Natural killer cell (primary cell): Measurements from ENCODE around the gene TERB1. TPM values are rescaled to one million over a fixed set of nuclear protein-coding genes. Genes with fewer than 3 reads are reported as not detected.

ENCODE experiments used
- ATAC-seq, 3 donors: fragments of 150-1000 bp in 2 of 3; fragments of 200-7000 bp in 1 of 3; cut with Tn5 transposase; 1 replicate in 1 of 3; 2 replicates in 2 of 3; pipeline ENCODE4 v1.10.0; 2021; ENCODE audit warnings: mild to moderate bottlenecking in 2 of 3, moderate library complexity in 2 of 3
- DNase-seq, 2 donors: peaks; one replicate each; pipeline versions ENCODE4 v3.0.0 to v3.0.0-alpha.2; 2013 to 2021; ENCODE audit warnings: mixed read lengths in 1 of 2
- H3K27ac ChIP-seq: one replicate; pipeline ENCODE4 v1.5.1; 2013; ENCODE audit warnings: mild to moderate bottlenecking, low read length
- H3K27me3 ChIP-seq: one replicate; pipeline ENCODE4 v1.6.1; 2013; ENCODE audit warnings: low read length; ENCODE audit not compliant: control insufficient read depth, insufficient read depth
- H3K36me3 ChIP-seq: one replicate; pipeline ENCODE4 v1.6.1; 2013; ENCODE audit warnings: low read length; ENCODE audit not compliant: control insufficient read depth, insufficient read depth
- H3K4me1 ChIP-seq: one replicate; pipeline ENCODE4 v1.6.1; 2013; ENCODE audit warnings: low read length; ENCODE audit not compliant: control insufficient read depth, insufficient read depth
- H3K4me3 ChIP-seq: one replicate; pipeline ENCODE4 v1.5.1; 2013; ENCODE audit warnings: low read length
- H3K9me3 ChIP-seq: one replicate; pipeline ENCODE4 v1.6.1; 2013; ENCODE audit warnings: low read length; ENCODE audit not compliant: control insufficient read depth, insufficient read depth
- H3K27ac Mint-ChIP-seq, 2 donors: one replicate each; pipeline ENCODE4 v1.8.0; 2022; ENCODE audit warnings: mild to moderate bottlenecking in 2 of 2, mixed read lengths in 2 of 2, moderate library complexity in 1 of 2
- H3K27me3 Mint-ChIP-seq, 2 donors: one replicate each; pipeline ENCODE4 v1.8.0; 2022; ENCODE audit warnings: low read depth in 2 of 2, mixed read lengths in 2 of 2
- H3K36me3 Mint-ChIP-seq: one replicate; pipeline ENCODE4 v1.8.0; 2022; ENCODE audit warnings: mixed read lengths
- H3K4me1 Mint-ChIP-seq, 2 donors: one replicate each; pipeline ENCODE4 v1.8.0; 2022; ENCODE audit warnings: mixed read lengths in 2 of 2
- H3K4me3 Mint-ChIP-seq: one replicate; pipeline ENCODE4 v1.8.0; 2022; ENCODE audit warnings: mild to moderate bottlenecking, moderate library complexity, mixed read lengths
- H3K9me3 Mint-ChIP-seq, 2 donors: one replicate each; pipeline ENCODE4 v1.8.0; 2022; ENCODE audit warnings: mixed read lengths in 2 of 2
- WGBS: methylation state at CpG from one replicate; pipeline ENCODE4 v1.1.7; 2013; ENCODE audit warnings: missing lambda C conversion rate; ENCODE audit not compliant: insufficient coverage; 5-methylcytosine and 5-hydroxymethylcytosine counted together
- intact Hi-C: fragments of 100-400 bp; cut with micrococcal nuclease; formaldehyde crosslinking; loops from one replicate; pipeline ENCODE4 v1.14.2; 2022
- total RNA-seq, 4 donors: library from RNA; stranded (reverse); fragments of 120-200 nt in 1 of 4; gene quantifications; one replicate each; pipeline versions ENCODE4 v1.2.3 to v1.2.4, GENCODE V29; 2013 to 2022
- TF ChIP-seq, protein P1 (sequence below): fragments of 200-600 bp; IDR thresholded peaks from one replicate; pipeline ENCODE4 v1.8.0; 2022; ENCODE audit warnings: antibody characterized with exemption

The TERB1 gene
- total RNA-seq, 3 donors from 2014 or later (not counting 1 experiment from before 2014, with no cell fraction given) = 0.33 to 1.0 (median 0.66) TPM

DNA sequence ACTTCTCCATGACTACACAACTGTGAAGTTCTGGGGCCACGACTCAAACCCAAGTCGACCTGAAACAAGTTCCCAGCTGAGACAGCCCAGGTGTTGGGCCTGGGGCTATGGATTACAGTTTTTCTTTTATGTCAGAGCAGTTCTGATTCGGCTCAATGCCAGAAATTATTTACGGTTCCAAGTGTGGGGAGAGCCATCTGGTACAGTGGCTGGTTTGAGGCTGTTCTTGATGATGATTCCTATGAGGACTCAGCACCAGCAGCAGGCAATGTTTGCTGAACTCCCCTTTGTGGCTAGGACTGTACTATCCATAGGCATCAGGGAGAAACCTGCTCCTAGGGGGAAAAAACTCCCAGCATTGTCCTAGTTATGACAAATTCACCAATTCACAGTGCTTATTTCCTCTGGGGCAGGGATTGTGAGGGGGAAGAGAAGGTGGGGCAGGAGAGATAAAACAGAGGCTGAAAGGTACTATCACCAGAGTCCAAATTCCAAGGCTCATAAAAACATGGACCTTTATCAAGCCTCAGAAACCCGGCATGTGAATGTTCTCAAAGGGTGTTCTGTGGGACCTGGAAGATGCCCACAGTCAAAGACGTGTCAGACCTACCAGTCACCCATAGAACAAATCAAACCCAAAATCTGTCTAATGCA lies 86.6 kb downstream of the TERB1 start:
- no peaks in the 10 kb centered on the region for H3K27me3 ChIP-seq
- TF ChIP-seq, protein P1, sequence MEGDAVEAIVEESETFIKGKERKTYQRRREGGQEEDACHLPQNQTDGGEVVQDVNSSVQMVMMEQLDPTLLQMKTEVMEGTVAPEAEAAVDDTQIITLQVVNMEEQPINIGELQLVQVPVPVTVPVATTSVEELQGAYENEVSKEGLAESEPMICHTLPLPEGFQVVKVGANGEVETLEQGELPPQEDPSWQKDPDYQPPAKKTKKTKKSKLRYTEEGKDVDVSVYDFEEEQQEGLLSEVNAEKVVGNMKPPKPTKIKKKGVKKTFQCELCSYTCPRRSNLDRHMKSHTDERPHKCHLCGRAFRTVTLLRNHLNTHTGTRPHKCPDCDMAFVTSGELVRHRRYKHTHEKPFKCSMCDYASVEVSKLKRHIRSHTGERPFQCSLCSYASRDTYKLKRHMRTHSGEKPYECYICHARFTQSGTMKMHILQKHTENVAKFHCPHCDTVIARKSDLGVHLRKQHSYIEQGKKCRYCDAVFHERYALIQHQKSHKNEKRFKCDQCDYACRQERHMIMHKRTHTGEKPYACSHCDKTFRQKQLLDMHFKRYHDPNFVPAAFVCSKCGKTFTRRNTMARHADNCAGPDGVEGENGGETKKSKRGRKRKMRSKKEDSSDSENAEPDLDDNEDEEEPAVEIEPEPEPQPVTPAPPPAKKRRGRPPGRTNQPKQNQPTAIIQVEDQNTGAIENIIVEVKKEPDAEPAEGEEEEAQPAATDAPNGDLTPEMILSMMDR = no peak
- no peaks in the 10 kb centered on the region for H3K9me3 ChIP-seq
- no peak for DNase-seq
- no peaks in the 10 kb centered on the region for H3K4me1 ChIP-seq
- ATAC-seq = no peak
- no peak overlapping the region for H3K4me3 Mint-ChIP-seq
- no peaks in the 10 kb centered on the region for H3K36me3 ChIP-seq
- H3K27ac Mint-ChIP-seq = no peak overlapping the region
- no peaks in the 10 kb centered on the region for H3K36me3 Mint-ChIP-seq
- H3K4me3 ChIP-seq = no peak overlapping the region
- no peaks in the 10 kb centered on the region for H3K4me1 Mint-ChIP-seq
- intact Hi-C loops = no loop called here
- no peak overlapping the region for H3K27ac ChIP-seq
- no peaks in the 10 kb centered on the region for H3K9me3 Mint-ChIP-seq
- WGBS = 77% methylated on average over 5 of the region's 6 CpGs
- no peaks in the 10 kb centered on the region for H3K27me3 Mint-ChIP-seq

DNA sequence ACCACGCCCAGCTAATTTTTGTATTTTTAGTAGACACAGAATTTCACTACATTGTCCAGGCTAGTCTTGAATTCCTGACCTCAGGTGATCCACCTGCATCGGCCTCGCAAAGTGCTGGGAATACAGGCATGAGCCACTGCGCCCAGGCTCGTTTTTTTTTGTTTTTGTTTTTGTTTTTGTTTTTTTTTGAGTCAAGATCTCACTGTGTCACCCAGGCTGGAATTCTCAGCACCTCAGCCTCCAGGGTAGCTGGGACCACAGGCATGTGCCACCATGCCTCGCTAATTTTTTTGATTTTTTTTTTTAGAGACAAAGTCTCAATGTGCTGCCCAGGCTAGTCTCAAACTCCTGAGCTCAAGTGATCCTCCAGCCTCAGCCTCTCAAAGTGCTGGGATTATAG lies 87.3 kb downstream of the TERB1 start:
- no peak overlapping the region for H3K4me3 Mint-ChIP-seq
- H3K4me1 Mint-ChIP-seq = no peaks in the 10 kb centered on the region
- WGBS = 94% methylated on average over 6 of the region's 6 CpGs
- H3K36me3 Mint-ChIP-seq = no peaks in the 10 kb centered on the region
- no peak overlapping the region for H3K27ac Mint-ChIP-seq
- no peaks in the 10 kb centered on the region for H3K9me3 Mint-ChIP-seq
- Histone ChIP-seq H3K4me1 (no peaks in the 10 kb centered on the region), H3K27me3 (peaks cover under 1% of the 10 kb centered on the region), H3K27ac (no peak overlapping the region), H3K36me3 (no peaks in the 10 kb centered on the region), H3K4me3 (no peak overlapping the region), H3K9me3 (no peaks in the 10 kb centered on the region)
- no peak for DNase-seq
- TF ChIP-seq, protein P1 = no peak
- intact Hi-C loops = no loop called here
- H3K27me3 Mint-ChIP-seq = peaks cover 0 to 4% of the 10 kb centered on the region in 2 donors
- ATAC-seq = no peak

DNA sequence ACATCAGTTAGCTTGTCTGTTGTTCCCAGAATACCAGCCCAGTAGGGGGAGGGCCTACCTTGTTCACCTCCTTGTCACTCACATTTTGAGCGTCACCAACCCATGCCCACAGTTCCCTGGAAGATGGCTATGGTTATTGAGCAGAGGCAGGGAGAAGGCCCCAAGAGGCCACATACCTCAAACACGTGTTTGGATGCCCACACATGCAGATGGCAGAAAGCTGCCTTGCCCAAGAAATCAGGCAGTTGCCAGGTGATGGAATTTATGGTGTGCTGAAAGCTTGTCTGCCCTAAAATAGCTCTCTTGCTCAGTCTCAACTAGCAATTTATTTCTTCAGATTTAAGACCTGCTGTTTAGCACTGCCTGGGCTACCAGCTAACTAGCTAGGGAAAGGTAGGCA lies 88.3 kb downstream of the TERB1 start:
- Mint-ChIP-seq H3K4me1 (no peaks in the 10 kb centered on the region), H3K27me3 (peaks cover 3 to 9% of the 10 kb centered on the region in 2 donors), H3K36me3 (no peaks in the 10 kb centered on the region), H3K4me3 (no peak overlapping the region), H3K27ac (no peak overlapping the region), H3K9me3 (no peaks in the 10 kb centered on the region)
- Histone ChIP-seq H3K4me1 (no peaks in the 10 kb centered on the region), H3K27ac (no peak overlapping the region), H3K4me3 (no peak overlapping the region), H3K27me3 (peaks cover 4% of the 10 kb centered on the region), H3K9me3 (no peaks in the 10 kb centered on the region), H3K36me3 (no peaks in the 10 kb centered on the region)
- DNase-seq (no peak), ATAC-seq (no peak)
- intact Hi-C loops = no loop called here
- WGBS = 57% methylated on average over 2 of the region's 2 CpGs
- TF ChIP-seq, protein P1 = no peak

DNA sequence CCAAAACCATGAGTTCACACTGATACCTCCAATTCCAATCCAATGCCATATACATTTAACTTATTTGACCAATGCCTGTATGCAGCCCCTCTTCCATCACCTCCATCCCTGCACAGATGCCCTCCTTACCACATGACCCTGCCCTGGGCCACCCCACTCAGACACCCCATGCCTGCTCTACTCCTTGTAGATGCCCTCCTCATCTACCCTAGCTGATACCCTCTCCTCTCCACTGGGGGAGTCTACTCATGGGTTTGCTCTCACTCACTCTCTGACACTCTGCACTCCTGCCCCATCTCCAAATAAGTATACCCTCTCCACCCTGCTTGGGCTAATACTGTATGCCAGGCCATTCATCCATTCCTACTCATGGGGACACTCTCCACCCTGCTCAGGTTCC lies 88.9 kb downstream of the TERB1 start:
- no peak overlapping the region for H3K4me3 Mint-ChIP-seq
- TF ChIP-seq, protein P1 = no peak
- no peak overlapping the region for H3K27ac Mint-ChIP-seq
- ATAC-seq (no peak), DNase-seq (no peak)
- Histone ChIP-seq H3K27ac (no peak overlapping the region), H3K9me3 (no peaks in the 10 kb centered on the region), H3K4me3 (no peak overlapping the region), H3K27me3 (peaks cover 4% of the 10 kb centered on the region), H3K36me3 (no peaks in the 10 kb centered on the region), H3K4me1 (no peaks in the 10 kb centered on the region)
- no peaks in the 10 kb centered on the region for H3K36me3 Mint-ChIP-seq
- no peaks in the 10 kb centered on the region for H3K4me1 Mint-ChIP-seq
- H3K9me3 Mint-ChIP-seq = no peaks in the 10 kb centered on the region
- intact Hi-C loops = no loop called here
- H3K27me3 Mint-ChIP-seq = peaks cover 5 to 9% of the 10 kb centered on the region in 2 donors
